ENCODE data around the gene DUXA. TPM values are rescaled to one million over a fixed set of nuclear protein-coding genes. Genes with fewer than 3 reads are reported as not detected.

DUXA gene
- total RNA-seq, 1 experiment from 2014 or later, result not detected

GRCh38 chr19:57192993-57193392 lies 25.7 kb upstream of the DUXA start:
- H3K27ac Mint-ChIP-seq, result no peak overlapping the region
- POLR2A ChIA-PET, result no interaction called here

More at GRCh38 chr19:57192993-57193392, 25.7 kb upstream of the DUXA start:
- H3K9me3 Mint-ChIP-seq, result peaks cover 28% of the 10 kb centered on the region
- peaks cover 22% of the 10 kb centered on the region for H3K27me3 Mint-ChIP-seq (ENCODE audit: low read depth)
- H3K4me1 Mint-ChIP-seq, result peaks cover 13% of the 10 kb centered on the region
- TF ChIP-seq AR (CRISPR knock-in tag; IDR thresholded peaks at IDR 0.05), result no peak
- TF ChIP-seq ZNF416 (CRISPR knock-in tag; IDR thresholded peaks at IDR 0.05), result no peak
- TF ChIP-seq AFF4 (CRISPR knock-in tag; IDR thresholded peaks at IDR 0.05; ENCODE audit: borderline replicate concordance), result no peak
- no peak for TF ChIP-seq USF2 (CRISPR knock-in tag; IDR thresholded peaks at IDR 0.05)
- no peak for TF ChIP-seq GABPB1 (CRISPR knock-in tag; IDR thresholded peaks at IDR 0.05)
- TF ChIP-seq CDX4 (CRISPR knock-in tag; IDR thresholded peaks at IDR 0.05; ENCODE audit: borderline replicate concordance), result no peak
- no peak for TF ChIP-seq TEAD1 (CRISPR knock-in tag; IDR thresholded peaks at IDR 0.05)
- TF ChIP-seq ZNF532 (CRISPR knock-in tag; IDR thresholded peaks at IDR 0.05; ENCODE audit: borderline replicate concordance), result no peak
- no peak for TF ChIP-seq GRHL2 (CRISPR knock-in tag; IDR thresholded peaks at IDR 0.05; ENCODE audit: insufficient replicate concordance, severe bottlenecking)
- no peak for TF ChIP-seq MYBL2 (CRISPR knock-in tag; IDR thresholded peaks at IDR 0.05)
- TF ChIP-seq NR3C1 (CRISPR knock-in tag; conservative IDR thresholded peaks at IDR 0.05; ENCODE audit: low read depth), result no peak
- no peak for TF ChIP-seq ZNF219 (CRISPR knock-in tag; IDR thresholded peaks at IDR 0.05; ENCODE audit: borderline replicate concordance)
- TF ChIP-seq SOX15 (CRISPR knock-in tag; IDR thresholded peaks at IDR 0.05), result no peak
- TF ChIP-seq ELF4 (CRISPR knock-in tag; IDR thresholded peaks at IDR 0.05; ENCODE audit: low read depth), result no peak
- CTCF ChIA-PET, result no interaction called here
- H3K4me3 Mint-ChIP-seq, result peak overlapping the region; percentile 93
- H3K36me3 Mint-ChIP-seq, result peaks cover 64% of the 10 kb centered on the region
- DNase-seq (ENCODE audit: low spot score) (no peak), ATAC-seq (no peak)
